Measurements from ENCODE around the gene MYO16.

DNA sequence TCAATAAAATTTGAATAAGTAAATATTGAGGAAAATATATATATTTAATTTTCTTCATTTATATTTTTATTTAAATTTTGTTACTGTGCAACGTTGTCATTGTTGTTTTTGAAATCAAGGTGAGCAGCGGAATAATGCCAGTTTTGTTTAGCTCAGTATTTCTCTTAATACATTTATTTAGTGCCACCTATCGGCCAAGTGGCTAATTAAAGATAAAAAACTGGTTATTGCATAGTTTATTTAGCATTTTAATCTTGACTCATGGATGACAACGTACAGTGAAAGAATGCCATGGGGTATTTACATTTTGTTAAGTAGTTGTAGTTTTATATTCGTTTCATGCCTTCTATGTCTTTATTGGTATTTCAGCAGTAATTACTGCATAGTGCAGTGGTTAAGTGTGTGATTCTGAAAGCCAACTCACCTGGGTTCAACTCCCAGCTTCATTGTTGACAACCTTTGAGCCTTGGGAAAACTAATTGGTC, 265.9 kb downstream of the MYO16 start:
- TF ChIP-seq POLR2AphosphoS5 (IDR thresholded peaks at IDR 0.05) (no peak), RAD21 (conservative IDR thresholded peaks at IDR 0.05) (peak; percentile 80)
- TF ChIP-seq, protein P1, sequence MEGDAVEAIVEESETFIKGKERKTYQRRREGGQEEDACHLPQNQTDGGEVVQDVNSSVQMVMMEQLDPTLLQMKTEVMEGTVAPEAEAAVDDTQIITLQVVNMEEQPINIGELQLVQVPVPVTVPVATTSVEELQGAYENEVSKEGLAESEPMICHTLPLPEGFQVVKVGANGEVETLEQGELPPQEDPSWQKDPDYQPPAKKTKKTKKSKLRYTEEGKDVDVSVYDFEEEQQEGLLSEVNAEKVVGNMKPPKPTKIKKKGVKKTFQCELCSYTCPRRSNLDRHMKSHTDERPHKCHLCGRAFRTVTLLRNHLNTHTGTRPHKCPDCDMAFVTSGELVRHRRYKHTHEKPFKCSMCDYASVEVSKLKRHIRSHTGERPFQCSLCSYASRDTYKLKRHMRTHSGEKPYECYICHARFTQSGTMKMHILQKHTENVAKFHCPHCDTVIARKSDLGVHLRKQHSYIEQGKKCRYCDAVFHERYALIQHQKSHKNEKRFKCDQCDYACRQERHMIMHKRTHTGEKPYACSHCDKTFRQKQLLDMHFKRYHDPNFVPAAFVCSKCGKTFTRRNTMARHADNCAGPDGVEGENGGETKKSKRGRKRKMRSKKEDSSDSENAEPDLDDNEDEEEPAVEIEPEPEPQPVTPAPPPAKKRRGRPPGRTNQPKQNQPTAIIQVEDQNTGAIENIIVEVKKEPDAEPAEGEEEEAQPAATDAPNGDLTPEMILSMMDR (IDR thresholded peaks at IDR 0.05; ENCODE audit: poor library complexity, severe bottlenecking) = peak; percentile 79

Data from neural cell (in vitro differentiated cells).